ENCODE results near the gene SLC8A3. TPM values are rescaled to one million over a fixed set of nuclear protein-coding genes. Genes with fewer than 3 reads are reported as not detected.

The SLC8A3 gene
- polyA plus RNA-seq, 3 donors: 0.06 to 0.15 TPM; not detected in 1

- H3K27ac ChIP-seq (ENCODE audit: low read depth, low read length): no peak overlapping the region
- 41 to 57% (median 47%) methylated on average over 5 of the region's 5 CpGs for WGBS, 3 donors
These were observed 101.9 kb downstream of the SLC8A3 start for GRCh38 chr14:70086685-70087379.

- 40 to 55% (median 41%) methylated on average over 2 of the region's 2 CpGs for WGBS, 3 donors
- no peak overlapping the region for H3K27ac ChIP-seq (ENCODE audit: low read depth, low read length)
These were observed 104.5 kb downstream of the SLC8A3 start for GRCh38 chr14:70084226-70084625.

GRCh38 chr14:70082394-70082793, 106.4 kb downstream of the SLC8A3 start:
- H3K27ac ChIP-seq (ENCODE audit: low read depth, low read length): no peak overlapping the region
- WGBS, 3 donors: 28 to 56% (median 30%) methylated on average over 2 of the region's 2 CpGs

- no peak overlapping the region for H3K27ac ChIP-seq (ENCODE audit: low read depth, low read length)
- 66 to 80% (median 79%) methylated on average over 6 of the region's 6 CpGs for WGBS, 3 donors
These were observed 108.7 kb downstream of the SLC8A3 start for GRCh38 chr14:70080076-70080475.

- no peak overlapping the region for H3K27ac ChIP-seq (ENCODE audit: low read depth, low read length)
These were observed 110.4 kb downstream of the SLC8A3 start for GRCh38 chr14:70078329-70078728.

GRCh38 chr14:70077720-70078119, 111.0 kb downstream of the SLC8A3 start:
- WGBS, 3 donors: 46 to 59% (median 58%) methylated on average over 2 of the region's 2 CpGs
- no peak overlapping the region for H3K27ac ChIP-seq (ENCODE audit: low read depth, low read length)

- 49 to 84% (median 80%) methylated on average over 3 of the region's 3 CpGs for WGBS, 3 donors
- no peak overlapping the region for H3K27ac ChIP-seq (ENCODE audit: low read depth, low read length)
These were observed 111.7 kb downstream of the SLC8A3 start for GRCh38 chr14:70077005-70077404.

- WGBS, 3 donors: 59 to 65% (median 63%) methylated on average over 3 of the region's 3 CpGs
- no peak overlapping the region for H3K27ac ChIP-seq (ENCODE audit: low read depth, low read length)
These were observed 114.7 kb downstream of the SLC8A3 start for GRCh38 chr14:70073924-70074566.

GRCh38 chr14:70069186-70069585, 119.6 kb downstream of the SLC8A3 start:
- 56 to 78% (median 61%) methylated on average over 5 of the region's 5 CpGs for WGBS, 3 donors
- H3K27ac ChIP-seq (ENCODE audit: low read depth, low read length): no peak overlapping the region

- 57 to 88% (median 85%) methylated on average over 5 of the region's 5 CpGs for WGBS, 3 donors
- no peak overlapping the region for H3K27ac ChIP-seq (ENCODE audit: low read depth, low read length)
These were observed 120.9 kb downstream of the SLC8A3 start for GRCh38 chr14:70067810-70068209.

GRCh38 chr14:70064136-70064865, 124.5 kb downstream of the SLC8A3 start:
- no peak overlapping the region for H3K27ac ChIP-seq (ENCODE audit: low read depth, low read length)
- 66 to 73% (median 72%) methylated on average over 11 of the region's 11 CpGs for WGBS, 3 donors

- 74 to 85% (median 82%) methylated on average over 2 of the region's 2 CpGs for WGBS, 3 donors
- H3K27ac ChIP-seq (ENCODE audit: low read depth, low read length): no peak overlapping the region
These were observed 127.6 kb downstream of the SLC8A3 start for GRCh38 chr14:70061108-70061507.

- H3K27ac ChIP-seq (ENCODE audit: low read depth, low read length): no peak overlapping the region
- 76 to 92% (median 77%) methylated on average over 2 of the region's 2 CpGs for whole genome bisulfite sequencing, 3 donors
These were observed 129.2 kb downstream of the SLC8A3 start for GRCh38 chr14:70059545-70059944.

- H3K27ac ChIP-seq (ENCODE audit: low read depth, low read length): no peak overlapping the region
- 63 to 75% (median 72%) methylated on average over 5 of the region's 5 CpGs for WGBS, 3 donors
These were observed 131.1 kb downstream of the SLC8A3 start for GRCh38 chr14:70057519-70058136.

- 40 to 47% (median 44%) methylated on average over 3 of the region's 3 CpGs for WGBS, 3 donors
- H3K27ac ChIP-seq (ENCODE audit: low read depth, low read length): no peak overlapping the region
These were observed 135.8 kb downstream of the SLC8A3 start for GRCh38 chr14:70052990-70053389.

- WGBS, 3 donors: 75 to 86% (median 82%) methylated on average over 4 of the region's 4 CpGs
- no peak overlapping the region for H3K27ac ChIP-seq (ENCODE audit: low read depth, low read length)
These were observed 138.6 kb downstream of the SLC8A3 start for GRCh38 chr14:70050136-70050535.

GRCh38 chr14:70049605-70050004, 139.1 kb downstream of the SLC8A3 start:
- no peak overlapping the region for H3K27ac ChIP-seq (ENCODE audit: low read depth, low read length)
- 69 to 77% (median 70%) methylated on average over 3 of the region's 3 CpGs for WGBS, 3 donors

- WGBS, 3 donors: 44 to 86% (median 77%) methylated on average over 1 of the region's 1 CpG
- no peak overlapping the region for H3K27ac ChIP-seq (ENCODE audit: low read depth, low read length)
These were observed 140.5 kb downstream of the SLC8A3 start for GRCh38 chr14:70048313-70048654.
